ENCODE results near the gene RPLP2.

- TF ChIP-seq CTCF (IDR thresholded peaks at IDR 0.05; ENCODE audit: low read length) (no peak), EZH2phosphoT487 (IDR thresholded peaks at IDR 0.05; ENCODE audit: low read length) (no peak), EZH2 (optimal IDR thresholded peaks at IDR 0.05; ENCODE audit: low read depth, low read length) (no peak)
Measured at GRCh38 chr11:825366-826226, 15.8 kb downstream of the RPLP2 start.
